HG02970 (cell line): ENCODE results near the gene DHPS.

Experiments used
- ATAC-seq: cut with Tn5 transposase; IDR thresholded peaks from one replicate; pipeline ENCODE4 v1.9.1; 2021; ENCODE audit warnings: mild to moderate bottlenecking, moderate library complexity, moderate number of reproducible peaks; ENCODE audit not compliant: unreplicated experiment, low FRiP score

DHPS gene

DNA sequence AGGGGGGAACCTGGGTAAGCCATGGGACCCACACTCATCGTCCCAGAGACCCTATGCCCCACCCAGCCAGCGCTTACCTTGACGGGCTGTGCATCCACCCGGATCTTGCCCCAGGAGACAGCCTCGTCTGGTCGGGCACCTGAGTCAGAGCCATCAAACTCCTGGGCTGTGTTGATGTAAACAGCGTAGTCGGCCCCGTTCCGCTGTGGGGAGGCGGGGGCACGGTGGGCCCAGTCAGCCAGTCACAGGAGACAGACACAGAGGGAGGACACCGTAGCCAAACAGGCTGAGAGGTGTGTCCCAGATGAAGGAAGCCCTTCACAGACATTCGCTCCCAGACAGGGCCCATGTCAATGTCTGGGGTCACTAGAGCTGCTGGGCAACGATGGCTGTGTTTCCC lies 5.7 kb downstream of the DHPS start:
- ATAC-seq = no peak

DNA sequence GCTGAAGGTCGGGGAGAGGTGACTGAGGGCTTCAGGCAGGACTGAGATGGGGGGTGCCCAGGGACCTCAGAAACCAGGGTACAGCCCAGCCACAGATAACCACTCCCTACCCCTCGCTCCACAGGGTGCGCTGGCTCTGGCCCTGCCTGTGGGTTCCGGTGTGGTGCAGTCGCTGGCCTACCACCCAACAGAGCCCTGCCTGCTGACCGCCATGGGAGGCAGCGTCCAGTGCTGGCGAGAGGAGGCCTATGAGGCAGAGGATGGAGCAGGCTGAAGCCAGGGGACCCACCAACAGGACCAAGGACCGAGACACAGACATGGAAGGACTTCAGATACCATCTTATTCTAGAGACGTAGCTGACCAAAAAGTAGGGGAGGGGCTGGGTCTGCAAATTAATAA lies 6.3 kb downstream of the DHPS start:
- ATAC-seq = no peak

- no peak for ATAC-seq
These were observed 8.9 kb downstream of the DHPS start for GRCh38 chr19:12672744-12673143.

DNA sequence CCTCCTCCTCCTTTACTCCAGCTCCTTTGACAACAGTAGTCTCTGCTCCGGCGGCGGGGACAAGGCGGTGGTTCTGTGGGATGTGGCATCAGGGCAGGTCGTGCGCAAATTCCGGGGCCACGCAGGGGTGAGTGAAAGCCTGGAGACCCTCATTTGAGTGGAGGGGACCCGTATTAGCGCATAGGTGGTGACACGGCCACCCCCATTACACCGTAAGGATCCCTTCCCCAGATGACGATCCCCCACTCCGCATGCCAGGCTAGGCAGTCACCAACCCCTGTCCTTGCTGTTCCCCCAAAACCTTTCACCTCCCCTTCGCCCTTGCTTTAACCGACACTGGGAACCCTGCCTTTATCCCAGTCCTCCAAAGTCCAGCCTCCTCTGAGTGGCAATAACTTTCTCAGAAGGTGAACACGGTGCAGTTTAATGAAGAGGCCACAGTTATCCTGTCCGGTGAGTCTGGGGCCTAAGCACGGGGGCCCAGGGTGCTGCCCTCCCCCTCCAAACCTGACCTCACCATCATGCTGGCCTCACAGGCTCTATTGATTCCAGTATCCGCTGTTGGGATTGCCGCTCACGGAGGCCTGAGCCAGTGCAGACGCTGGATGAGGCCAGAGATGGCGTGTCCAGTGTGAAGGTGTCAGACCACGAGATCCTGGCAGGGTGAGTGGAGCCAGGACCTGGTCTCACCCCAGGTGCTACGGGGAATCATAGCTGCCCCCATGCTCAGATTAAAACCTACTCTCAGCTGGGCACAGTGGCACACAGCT lies 11.3 kb downstream of the DHPS start:
- ATAC-seq = no peak

DNA sequence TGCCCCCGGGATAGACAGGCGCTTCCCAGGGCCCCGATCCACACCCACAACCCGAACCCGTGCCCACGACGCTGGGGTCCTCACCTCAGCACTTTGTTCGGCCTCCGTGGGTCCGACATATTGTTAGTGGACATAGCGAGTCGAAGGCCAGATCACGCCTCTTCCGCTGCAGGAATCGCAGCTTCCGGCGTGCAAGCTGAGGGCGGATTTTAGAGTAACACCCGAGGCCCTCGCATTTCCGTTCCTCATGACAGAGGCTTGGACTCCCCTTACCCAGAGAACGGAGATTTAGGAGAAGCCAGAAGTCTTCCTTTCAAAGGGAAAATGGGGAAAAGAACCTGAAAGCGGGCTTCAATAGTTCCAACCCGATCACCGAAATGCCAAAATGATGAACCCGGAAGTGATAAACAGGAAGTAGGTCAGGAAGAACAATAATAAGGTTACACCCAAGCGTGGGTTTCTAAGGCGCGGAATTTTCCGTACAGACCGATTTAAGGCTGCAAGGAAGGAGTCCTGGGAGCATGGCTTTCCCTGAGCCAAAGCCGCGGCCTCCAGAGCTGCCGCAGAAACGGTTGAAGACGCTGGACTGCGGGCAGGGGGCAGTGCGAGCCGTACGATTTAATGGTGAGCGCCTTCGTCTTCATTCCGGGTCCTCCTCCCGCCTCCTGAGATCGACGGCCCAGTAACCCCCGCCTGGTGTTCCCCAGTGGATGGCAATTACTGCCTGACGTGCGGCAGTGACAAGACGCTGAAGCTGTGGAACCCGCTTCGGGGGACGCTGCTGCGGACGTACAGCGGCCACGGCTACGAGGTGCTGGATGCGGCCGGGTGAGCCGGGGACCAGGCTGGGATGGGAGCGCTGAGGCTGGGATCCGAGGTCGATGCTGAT lies 12.2 kb downstream of the DHPS start:
- no peak for ATAC-seq

DNA sequence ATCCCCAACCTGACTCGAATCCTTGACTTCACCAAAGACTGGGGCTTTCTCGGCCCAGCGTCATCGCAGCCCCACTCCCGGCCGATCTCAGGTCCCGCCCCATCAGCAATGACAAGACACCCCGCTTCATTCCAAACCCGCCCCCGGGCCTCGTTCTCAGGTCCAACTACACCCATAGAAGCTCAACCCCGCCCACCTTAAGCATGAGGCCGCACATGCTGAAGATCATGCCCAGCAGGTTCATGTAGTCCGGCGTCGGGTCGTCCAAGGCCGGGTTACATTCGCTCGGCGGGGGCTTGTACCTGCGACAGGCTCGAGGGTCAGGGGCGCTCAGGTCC lies 12.8 kb downstream of the DHPS start:
- no peak for ATAC-seq

- no peak for ATAC-seq
These were observed 13.3 kb downstream of the DHPS start for GRCh38 chr19:12668346-12668745.

DNA sequence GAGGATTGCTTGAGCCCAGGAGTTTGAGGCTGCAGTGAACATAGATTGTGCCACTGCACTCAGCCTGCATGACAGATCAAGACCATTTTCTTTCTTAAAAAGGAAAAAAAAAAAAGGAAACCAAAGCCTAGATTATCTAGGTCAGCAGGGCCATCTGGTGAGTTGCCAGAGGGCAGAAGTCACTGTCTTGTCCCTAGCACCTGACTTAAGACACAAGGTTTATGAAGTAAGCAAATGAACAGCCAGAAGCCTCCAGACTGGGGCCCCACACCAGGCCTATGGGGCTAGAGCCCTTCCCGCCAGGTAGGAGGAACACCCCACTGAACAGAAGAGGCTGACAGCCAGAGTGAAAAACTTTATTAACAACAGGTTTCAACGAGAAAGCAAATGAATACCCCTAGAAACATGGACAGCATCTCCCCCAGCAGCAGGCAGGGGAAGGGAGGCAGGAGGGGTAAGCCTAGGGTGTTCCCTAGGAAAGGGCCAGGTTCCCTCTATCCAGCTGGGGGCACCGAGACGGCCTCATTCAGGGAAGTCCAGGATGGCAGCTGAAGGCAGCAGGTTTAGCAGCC lies 13.9 kb downstream of the DHPS start:
- ATAC-seq = no peak

- ATAC-seq = peak; percentile 44
These were observed 15.2 kb downstream of the DHPS start, which contains the start of the genes MAN2B1 and WDR83 for GRCh38 chr19:12666265-12667048. Gene MAN2B1, minus strand, starts transcription at chr19:12666742. Its CDS starts 41 bp downstream, at chr19:12666701. Gene WDR83, plus strand, starts transcription at chr19:12666807. Its CDS starts 2,984 bp downstream, at chr19:12669791.

- ATAC-seq = no peak
These were observed 15.9 kb downstream of the DHPS start for GRCh38 chr19:12665671-12666264.

DNA sequence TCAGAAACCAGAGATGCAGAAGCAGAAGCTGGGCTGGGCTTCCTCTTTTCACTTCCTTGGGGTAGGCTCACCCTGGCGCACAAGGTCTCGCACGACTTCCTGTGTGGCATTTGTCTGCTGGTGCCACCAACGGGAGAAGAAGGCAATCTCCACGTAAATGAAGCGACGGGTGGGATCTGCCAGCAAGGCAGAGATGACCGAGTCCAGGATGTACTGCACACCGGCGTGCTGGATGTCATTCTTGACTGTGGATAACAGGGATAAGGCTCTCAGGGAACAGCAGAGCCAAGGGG lies 16.5 kb downstream of the DHPS start:
- ATAC-seq = no peak

GRCh38 chr19:12664406-12665280 lies 17.0 kb downstream of the DHPS start:
- no peak for ATAC-seq

GRCh38 chr19:12660980-12661379 lies 20.7 kb downstream of the DHPS start:
- no peak for ATAC-seq

- ATAC-seq = no peak
These were observed 23.7 kb downstream of the DHPS start for GRCh38 chr19:12657966-12658365.

GRCh38 chr19:12656899-12657571 lies 24.6 kb downstream of the DHPS start:
- no peak for ATAC-seq

DNA sequence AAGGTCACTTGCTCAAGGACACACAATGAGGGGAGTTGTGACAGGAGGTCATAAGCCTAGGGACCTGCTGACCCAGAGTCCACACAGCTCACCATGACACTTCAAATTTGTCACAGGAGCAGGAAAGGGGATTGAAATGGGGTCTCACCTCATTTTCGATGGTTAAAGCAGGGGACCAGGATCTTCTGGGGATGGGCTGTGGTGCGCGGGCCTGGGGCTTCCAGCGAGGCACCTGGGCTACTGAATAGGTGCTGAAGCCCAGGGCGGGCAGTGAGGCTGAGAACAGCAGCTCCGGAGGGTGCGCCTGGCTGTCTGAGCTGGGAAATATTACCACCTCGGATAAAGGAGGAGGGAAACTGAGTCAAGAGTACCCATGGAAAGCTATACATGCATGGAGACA lies 26.1 kb downstream of the DHPS start:
- no peak for ATAC-seq

GRCh38 chr19:12652219-12652618 lies 29.5 kb downstream of the DHPS start:
- no peak for ATAC-seq

- no peak for ATAC-seq
These were observed 31.7 kb downstream of the DHPS start for GRCh38 chr19:12649941-12650340.

DNA sequence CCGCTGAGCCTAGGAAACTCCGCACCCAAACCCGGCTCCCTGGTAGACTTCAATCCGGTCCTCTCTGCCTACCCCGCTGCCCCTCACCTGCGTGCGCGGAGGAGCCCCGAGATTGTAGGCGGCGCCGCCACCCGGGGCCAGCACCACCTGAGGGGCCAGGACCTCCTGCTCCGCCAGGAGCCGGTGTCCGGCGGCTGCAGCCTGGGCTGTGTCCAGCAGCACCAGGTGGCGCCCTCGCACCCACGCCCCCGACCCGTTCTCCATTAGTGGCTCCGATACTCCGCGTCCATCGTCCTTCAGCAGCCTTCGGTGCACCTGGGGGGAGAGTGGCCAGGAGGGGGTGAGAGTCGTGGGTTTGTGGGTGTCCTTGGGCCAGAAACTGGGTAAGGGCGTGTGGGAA lies 33.6 kb downstream of the DHPS start:
- no peak for ATAC-seq
